Thyroid gland (tissue), 4 donors: ENCODE results near the gene MORF4L2.

Experiments
- POLR2A ChIP-seq, 2 donors: fragments of 450-650 bp; IDR thresholded peaks; one replicate each; pipeline ENCODE4 v1.6.1; 2017; ENCODE audit warnings: antibody characterized with exemption in 2 of 2, mild to moderate bottlenecking in 2 of 2, moderate library complexity in 1 of 2
- TF ChIP-seq, protein P1 (sequence below), 6 experiments: fragments of 200-600 bp in 3 of 6; fragments of 450-650 bp in 3 of 6; sonication (generic) in 3 of 6; IDR thresholded peaks; one replicate each; pipeline ENCODE4 v1.5.1; 2016 to 2019; ENCODE audit warnings: antibody characterized with exemption in 6 of 6, mild to moderate bottlenecking in 2 of 6, inconsistent platforms in 1 of 6, moderate library complexity in 1 of 6

DNA sequence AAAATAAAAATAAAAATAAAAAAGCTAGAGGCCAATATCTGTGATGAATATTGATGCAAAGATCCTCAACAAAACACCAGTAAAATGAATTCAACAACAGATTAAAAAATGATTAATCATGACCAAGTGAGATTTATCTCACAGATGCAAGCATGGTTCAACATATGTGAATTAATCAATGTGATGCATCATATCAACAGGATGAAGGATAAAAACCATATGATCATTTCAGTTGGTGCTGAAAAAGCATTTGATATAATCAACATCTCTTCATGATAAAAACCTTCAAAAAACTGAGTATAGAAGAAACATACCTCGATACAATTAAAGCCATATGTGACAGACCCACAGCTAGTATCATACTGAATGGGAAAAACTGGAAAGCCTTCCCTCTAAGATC lies 38.9 kb downstream of the MORF4L2 start:
- TF ChIP-seq POLR2A (IDR thresholded peaks at IDR 0.05) = no peak
- TF ChIP-seq, protein P1, sequence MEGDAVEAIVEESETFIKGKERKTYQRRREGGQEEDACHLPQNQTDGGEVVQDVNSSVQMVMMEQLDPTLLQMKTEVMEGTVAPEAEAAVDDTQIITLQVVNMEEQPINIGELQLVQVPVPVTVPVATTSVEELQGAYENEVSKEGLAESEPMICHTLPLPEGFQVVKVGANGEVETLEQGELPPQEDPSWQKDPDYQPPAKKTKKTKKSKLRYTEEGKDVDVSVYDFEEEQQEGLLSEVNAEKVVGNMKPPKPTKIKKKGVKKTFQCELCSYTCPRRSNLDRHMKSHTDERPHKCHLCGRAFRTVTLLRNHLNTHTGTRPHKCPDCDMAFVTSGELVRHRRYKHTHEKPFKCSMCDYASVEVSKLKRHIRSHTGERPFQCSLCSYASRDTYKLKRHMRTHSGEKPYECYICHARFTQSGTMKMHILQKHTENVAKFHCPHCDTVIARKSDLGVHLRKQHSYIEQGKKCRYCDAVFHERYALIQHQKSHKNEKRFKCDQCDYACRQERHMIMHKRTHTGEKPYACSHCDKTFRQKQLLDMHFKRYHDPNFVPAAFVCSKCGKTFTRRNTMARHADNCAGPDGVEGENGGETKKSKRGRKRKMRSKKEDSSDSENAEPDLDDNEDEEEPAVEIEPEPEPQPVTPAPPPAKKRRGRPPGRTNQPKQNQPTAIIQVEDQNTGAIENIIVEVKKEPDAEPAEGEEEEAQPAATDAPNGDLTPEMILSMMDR (IDR thresholded peaks at IDR 0.05) = no peak
